Measurements from ENCODE around the gene PIEZO2. TPM values are rescaled to one million over a fixed set of nuclear protein-coding genes. Genes with fewer than 3 reads are reported as not detected.
A peak's percentile ranks its signal among the peaks of the same experiment; 100 is the strongest.
"Not testable (repeated sequence)": the region's sequence is repeated elsewhere in the genome, so short reads cannot be mapped to it uniquely, and the experiment has no call there.

The PIEZO2 gene
- total RNA-seq = 3.9 TPM

DNA sequence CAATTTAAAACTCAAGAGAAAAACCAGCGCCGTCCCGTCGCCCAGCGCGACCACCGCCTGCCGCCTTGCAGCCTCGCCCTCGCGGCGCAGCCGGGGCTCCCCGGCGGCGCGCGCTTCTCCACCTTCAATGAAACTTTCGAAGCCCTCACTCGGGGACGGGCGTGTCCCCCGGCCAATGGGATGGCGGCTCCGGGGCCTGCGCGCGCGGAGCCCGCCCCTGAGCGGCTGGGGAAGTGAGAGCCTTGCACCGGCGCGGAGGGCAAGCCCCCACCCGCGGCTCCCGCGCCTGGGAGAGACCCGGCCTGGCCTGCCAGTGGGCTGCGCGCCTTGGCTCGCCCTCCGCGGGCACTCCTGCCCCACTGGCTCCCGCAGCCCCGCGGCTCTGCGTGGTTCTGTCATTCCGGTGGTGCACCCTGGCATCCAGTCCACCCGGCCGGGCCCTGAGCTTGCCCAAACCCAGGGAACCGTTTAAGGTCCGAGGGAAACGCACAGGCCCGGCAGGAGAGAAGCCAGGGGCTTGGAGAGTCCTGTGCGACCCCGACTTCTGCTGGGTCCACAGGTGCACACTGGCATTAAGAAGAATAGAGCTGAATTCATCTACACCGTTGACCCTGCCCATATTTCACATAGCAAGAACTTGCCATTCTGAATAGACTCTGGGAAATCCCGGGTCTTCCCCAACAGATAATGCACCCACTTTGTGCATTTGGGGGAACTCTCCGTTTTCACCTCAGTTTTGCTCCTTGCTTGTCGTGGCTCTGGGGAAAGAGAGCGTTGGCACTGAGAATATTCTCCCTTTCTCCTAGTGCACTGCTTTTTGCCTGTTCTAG, at the start of gene PIEZO2:
PIEZO2 (minus strand) TSS at position 129 of the 830 bp plus-strand sequence. CDS start 981 bp downstream, outside the sequence.
- DNase-seq (ENCODE audit: low spot score) = peak; percentile 60

DNA sequence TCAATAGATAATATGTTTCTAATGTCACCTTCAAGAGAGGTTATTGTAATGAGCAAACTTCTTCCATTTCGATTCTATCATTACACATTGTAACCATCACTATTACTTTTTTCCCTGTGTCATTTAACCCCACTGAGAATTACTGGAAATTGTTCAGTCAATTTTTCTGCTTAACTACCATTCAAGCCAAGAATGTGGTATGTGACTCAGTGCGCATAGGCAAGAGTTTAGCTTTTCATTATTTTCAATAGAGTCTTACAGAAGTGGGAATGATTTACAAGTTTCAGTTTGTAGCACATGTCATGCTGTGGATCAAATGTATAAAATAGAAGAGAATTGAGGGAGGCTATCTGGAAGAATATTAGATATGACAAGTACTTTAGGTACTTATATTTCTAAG, 34.3 kb upstream of the PIEZO2 start:
- DNase-seq (ENCODE audit: low spot score) = no peak

DNA sequence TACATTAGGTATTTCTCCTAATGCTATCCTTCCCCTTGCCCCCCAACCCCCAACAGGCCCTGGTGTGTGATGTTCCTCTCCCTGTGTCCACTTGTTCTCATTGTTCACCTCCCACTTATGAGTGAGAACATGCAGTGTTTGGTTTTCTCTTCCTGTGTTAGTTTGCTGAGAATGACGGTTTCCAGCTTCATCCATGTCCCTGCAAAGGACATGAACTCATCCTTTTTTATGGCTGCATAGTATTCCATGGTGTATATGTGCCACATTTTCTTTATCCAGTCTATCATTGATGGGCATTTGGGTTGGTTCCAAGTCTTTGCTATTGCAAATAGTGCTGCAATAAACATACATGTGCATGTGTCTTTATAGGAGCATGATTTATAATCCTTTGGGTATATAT, 32.3 kb upstream of the PIEZO2 start:
- DNase-seq (ENCODE audit: low spot score) = not testable (repeated sequence)

DNA sequence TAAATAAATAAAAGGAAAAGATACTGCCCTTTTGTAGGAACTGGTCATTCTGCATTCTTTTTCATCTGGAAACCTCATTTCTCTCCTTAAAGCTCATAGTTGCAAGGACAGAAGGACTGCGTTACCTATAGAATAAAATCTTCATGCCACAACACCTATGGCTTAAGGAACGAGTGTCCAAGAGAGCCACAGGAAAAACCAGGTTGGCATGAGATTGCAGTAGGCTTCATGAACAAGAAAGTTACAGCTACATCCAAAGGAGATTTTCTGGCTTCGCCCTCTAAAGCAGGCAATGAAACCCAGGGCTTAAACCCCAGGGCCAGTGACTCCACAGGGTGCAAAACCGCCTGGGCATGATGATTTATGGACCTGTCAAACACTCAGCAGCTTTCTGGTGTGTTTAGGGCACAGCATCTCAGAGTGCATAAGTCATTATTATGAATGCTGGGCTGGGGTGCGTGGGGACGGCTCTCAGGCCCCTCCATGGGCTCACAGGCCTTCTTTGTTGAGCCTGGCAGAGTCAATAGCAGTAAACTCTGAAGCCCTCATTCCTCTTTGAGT, 30.7 kb upstream of the PIEZO2 start:
- DNase-seq (ENCODE audit: low spot score) = no peak

DNA sequence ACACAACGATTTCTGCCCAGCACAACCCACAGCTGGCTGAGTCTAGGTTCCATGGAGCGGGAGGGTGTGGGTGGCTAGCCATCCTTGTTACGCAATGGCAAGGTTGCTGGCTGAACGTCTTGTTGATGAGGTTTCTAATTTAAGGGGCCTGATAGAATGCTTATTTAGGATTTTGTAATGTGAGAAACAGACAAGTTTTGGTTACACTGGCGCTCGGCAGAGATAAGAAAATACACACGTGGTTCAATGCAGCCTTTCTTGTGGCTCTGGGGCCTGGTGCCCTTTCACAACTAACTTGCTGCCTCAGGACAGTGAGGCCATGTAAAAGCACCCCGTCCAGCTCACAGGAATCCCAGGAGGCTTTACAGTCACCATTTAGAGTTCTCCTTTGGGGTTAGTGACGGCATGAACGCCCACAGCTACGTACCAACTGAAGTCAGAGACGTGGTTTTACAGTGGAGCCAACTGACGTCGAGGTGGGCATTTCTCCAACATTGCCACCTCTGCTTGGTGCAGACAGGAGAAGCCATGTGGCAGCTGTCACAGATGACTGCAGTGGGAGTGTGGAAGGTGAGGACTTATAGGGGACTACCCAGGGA, 29.7 kb upstream of the PIEZO2 start:
- no peak for DNase-seq (ENCODE audit: low spot score)

DNA sequence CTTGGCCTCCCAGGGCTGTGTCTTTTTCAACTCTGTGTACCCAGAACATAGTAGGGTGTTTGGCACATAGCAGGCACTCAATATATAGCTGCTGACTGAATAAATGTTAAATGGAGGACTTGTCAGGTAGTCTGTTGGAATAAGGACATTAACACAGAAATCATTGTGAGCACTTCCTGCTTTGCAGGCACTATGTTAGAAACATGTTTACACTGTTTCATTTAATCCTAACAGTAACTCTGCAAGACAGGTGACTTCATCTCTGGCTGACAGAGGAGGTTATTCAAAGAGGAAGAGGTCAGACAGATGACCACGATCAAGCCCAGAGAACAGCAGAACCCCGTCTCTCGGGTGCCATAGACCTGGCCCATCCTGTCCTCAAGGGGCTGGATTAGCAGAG, 28.0 kb upstream of the PIEZO2 start:
- DNase-seq (ENCODE audit: low spot score) = no peak

DNA sequence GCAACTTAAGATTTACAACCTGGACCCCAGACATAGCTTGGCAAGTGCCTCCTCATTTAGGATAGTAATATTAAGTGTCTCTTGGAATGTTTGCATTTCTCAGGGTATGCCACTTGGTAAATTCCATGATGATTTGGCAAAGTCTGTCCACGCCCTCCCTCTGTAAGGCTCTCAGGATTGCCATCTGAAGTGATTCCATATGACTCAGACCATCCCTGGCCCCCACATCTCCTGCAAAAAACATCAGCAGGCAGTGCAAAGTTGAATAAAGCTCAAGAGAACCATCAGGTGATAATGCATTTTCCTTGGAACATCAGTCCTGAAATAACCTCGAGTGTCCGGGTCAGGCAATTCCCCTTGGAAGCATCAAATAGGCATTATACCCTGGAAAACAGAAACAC, 27.1 kb upstream of the PIEZO2 start:
- DNase-seq (ENCODE audit: low spot score) = no peak

DNA sequence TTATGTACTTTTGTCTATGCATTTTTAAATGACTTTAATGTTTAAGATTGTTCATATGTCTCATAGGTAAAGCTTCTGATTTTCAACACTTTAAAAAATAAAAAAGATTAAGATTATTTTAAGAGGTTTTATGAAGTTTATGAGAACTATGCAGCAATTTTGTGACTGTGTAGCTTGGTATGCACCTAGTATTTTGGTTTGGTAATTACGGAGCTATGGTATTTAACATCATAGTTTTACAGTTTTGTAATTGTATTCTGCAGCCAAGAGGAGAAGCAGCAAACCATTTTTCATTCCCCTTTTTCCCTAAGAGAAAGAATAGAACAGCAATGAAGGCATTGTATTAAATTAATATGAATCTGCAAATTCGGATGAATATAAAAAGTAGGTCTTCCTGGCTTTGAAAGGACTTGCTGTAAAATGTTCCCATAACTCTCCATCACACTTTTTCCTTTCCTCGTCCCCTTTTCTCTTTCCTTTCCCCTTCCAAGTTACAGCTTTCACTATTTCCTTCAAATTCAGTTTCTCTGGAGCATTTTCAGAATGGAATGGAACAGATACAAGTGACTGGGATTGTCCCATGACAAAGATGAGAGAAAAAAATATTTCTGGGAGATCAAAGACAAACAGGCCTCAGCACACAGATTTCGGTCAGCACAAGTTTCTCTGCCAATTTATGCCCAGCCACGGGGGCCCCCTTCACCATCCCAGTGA, 26.1 kb upstream of the PIEZO2 start:
- no peak for DNase-seq (ENCODE audit: low spot score)

DNA sequence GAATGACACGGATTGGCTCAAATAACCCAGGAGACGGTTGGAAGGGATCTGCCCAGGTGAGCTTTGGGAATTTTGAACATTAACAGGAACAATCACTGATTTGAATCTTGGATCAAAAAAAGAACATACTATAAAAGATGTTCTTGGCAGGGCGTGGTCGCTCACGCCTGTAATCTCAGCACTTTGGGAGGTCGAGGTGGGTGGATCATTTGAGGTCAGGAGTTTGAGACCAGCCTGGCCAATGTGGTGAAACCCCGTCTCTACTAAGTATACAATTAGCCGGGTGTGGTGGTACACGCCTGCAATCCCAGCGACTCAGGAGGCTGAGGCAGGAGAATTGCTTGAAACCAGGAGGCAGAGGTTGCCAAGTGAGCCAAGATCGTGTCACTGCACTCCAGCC, 24.8 kb upstream of the PIEZO2 start:
- not testable (repeated sequence) for DNase-seq (ENCODE audit: low spot score)

DNA sequence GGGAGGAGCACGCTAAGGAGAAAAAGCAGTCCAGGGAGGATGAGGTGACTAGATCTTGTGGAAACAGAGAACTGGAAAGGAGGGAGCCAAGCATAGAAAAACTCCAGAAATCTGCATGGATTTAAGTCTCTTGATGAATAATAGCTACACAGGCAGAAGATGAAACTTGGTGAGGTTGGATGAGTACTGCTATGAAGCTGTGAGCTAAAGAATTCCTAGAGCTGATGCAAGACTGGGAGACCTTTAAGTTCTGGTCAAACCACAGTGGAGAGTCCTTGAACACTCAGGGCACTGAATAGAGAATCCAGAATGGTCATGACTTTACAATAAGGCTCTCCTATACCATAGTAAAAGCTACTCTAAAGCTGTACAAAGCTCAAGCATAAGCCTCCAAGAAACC, 18.4 kb upstream of the PIEZO2 start:
- no peak for DNase-seq (ENCODE audit: low spot score)

DNA sequence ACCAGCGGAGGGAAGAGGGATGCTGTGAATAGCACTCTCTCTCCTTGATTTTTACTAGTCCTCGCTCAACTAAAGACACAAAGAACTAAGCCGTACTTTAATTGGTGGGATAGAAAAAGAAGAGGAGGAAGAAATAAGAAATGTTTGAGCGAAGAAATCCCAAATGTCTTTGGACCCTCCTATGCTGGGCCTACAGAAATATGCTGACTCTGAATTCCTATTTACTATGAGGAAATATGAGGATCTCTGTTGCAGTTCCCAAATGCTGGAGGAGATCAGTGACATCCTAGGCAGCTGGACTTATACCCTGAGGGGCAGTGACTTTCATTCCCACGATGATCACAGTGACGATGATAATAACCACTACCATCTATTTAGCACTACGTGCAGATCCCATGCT, 16.6 kb upstream of the PIEZO2 start:
- DNase-seq (ENCODE audit: low spot score) = no peak

DNA sequence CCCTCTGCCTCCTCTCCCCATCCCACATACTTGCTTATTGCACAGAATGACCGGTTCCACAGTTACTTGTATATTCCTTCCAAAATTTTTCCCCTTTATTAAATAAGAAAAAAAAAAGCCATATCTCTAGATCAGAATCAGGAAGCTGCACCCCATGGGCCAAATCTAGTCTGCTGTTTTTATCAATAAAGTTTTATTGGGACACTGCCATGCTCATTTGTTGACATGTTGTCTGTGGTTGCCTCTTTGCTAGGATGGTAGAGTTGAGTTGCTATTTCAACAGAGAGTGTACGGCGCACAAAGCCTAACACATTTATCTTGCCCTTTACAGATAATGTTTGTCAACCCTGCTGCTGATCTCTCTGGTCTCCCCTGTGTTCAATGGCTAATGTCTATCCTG, 15.8 kb upstream of the PIEZO2 start:
- no peak for DNase-seq (ENCODE audit: low spot score)

DNA sequence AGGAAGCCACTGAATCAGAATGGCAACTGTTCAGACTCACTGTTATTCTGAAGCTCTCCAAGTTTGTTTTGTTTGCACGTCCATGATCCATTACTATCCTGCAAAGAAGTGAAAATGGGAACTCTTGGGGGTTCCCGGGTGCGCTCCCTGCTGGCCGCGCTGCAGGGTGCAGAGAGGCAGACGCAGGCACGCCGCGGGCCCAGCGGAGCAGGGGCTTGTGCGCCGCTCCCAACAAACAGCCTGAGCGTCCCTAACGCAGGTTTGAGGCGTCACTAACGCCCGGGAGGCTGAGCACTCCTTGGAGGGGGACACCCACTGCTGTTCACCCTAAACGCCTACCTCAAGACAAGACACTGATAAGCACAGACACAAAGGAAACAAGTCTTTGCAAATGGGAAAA, 14.3 kb upstream of the PIEZO2 start:
- DNase-seq (ENCODE audit: low spot score) = no peak

DNA sequence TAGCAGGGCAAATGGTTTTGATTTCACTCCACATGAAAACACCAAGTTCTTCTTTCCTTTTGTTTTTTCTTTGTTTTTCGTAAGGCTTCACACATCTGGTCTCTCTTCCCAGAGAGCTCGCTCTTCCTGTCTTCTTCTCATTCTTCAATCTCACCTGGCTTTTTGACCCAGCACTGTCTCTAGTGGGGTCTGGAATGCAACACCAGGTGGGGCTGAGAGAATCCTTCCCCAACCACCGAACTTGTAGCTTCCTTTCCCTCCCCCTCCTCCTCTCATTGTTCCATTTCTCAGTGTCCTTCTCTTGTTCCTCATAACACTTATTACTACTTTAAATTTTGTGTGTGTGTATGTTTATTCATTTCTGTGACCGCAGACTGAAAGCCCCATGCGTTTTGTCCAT, 13.5 kb upstream of the PIEZO2 start:
- no peak for DNase-seq (ENCODE audit: low spot score)

DNA sequence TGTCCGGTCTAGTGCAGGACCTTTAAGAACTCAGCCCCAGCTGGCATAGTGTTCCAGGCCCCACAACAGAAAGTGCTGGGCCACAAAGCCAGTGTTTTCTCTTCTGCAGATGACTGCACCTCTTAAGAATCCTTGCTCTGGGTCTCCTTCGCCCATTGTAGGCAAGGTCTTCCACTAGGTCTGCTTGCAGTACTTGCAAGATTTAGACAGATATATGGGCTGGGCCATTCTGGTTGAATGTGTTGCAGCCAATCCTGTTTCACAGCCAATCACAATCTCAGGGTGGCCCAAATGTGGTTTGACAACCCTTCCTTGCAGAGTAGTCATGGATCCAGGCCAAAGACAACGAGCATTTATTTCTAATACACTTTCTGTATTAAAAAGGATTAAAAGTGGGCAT, 13.1 kb upstream of the PIEZO2 start:
- DNase-seq (ENCODE audit: low spot score) = no peak

DNA sequence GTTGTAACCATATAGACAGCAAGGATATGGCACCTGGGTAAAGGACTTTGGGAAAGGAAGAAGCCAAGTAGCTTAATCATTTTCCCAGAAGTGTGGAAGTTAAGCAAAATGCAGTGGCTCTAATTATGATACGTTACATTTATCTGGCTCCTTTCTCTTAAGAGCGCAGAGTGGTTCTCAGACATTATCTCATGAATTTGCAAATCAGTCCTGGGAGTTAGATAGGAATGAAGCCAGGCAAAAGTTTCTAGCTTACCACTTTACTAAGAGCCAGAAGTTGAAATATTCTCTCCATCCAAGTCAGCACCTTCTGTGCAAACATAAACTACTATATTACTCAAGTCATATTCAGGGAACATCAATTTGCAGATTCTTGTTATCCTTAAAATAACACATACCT, 10.9 kb upstream of the PIEZO2 start:
- DNase-seq (ENCODE audit: low spot score) = no peak

DNA sequence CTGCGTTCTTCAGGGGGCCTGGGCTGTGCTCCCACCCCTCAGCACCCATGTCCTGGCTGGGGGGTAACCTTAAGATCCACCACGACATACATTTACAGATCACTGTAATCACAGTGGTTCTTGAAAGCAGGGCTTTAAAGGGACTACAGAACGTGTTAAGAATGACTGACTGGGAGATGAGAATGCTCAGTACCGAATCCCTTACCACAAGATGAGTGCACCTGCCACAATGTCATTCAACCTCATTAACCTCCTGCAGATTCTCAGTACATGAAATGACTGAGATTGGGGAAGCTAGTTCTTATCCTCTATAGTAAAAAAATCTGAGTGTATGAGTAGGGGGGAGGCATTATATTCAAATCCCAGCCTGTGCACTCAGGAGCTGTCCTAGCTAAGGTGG, 10.5 kb upstream of the PIEZO2 start:
- no peak for DNase-seq (ENCODE audit: low spot score)

DNA sequence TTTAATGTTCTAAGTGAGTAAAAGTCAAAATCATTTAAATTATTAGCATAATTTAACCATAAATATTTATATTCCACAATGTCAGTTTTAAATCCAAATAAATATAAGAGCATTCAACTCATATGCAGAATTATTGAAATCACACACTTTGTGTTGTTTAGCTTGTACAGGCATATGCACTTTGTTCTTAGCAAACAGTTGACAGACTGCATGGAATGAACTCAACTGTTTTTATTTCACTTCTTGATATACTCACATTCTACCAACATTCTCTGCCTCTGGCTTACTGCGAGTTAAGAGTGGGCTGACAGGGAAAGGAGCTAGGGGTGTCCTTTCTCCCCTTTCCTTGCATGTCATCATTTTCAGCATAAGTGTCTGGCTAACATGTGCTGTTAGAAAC, 7.6 kb upstream of the PIEZO2 start:
- DNase-seq (ENCODE audit: low spot score) = no peak

DNA sequence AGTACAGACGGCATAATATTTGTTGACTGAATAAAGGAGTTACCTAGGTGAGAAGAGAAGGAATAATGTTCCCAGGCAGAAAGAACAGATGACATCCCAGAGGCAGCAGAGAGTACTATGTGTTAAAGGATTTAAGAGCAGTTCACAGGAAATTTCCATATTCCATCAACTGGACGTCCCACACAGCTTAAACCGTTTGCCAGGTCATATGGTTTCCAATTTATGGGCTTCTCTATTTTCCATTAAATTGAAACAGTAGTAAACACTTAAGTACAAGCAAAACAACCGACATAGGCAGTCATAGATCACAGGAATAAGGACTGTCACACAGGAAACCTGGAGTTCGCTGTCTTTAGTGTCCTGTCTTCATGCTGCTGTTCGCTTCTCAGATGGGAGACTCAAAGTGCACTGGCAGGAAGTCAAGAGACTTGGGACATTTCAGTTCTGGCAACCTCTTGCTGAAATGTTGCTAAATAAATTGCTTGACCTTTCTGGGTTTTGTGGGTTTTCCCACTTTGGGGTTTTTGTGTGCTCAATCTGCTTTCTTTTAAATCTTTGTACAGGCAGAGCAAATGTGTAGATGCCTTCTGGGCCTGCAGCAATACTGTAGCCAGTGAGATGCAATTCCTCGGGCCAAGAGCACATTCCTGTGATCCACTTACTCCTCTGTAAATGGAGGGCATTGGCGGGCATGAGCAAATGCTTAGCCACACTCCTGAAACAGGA, 5.8 kb upstream of the PIEZO2 start:
- no peak for DNase-seq (ENCODE audit: low spot score)

DNA sequence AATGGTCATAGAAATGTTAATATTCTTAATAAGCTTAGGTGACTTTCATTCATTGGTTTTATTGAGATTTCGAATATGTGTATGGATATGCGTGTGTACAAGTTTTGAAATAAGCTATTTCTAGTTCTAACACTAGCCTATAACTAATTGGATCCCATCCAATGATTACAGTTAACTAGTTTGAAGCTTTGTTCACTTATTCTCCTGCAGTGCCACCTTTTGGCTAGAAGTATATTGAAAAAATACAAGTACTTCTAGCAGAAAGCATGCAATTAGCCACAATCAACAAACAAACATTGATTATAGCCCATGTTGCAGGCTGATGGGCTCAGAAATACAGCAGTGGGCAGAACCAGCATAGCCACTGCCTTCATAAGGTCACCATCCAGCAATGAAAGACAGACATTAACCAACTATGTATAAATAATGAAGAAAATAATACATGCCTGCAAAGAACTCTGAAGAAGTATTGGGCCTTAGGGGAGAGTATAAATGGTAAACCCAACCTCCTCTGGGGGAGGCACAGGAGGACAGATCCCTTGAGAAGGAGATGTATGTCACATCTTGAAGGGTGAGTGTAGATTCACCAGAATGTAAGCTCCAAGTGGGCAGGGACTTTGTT, 5.1 kb upstream of the PIEZO2 start:
- DNase-seq (ENCODE audit: low spot score) = no peak

DNA sequence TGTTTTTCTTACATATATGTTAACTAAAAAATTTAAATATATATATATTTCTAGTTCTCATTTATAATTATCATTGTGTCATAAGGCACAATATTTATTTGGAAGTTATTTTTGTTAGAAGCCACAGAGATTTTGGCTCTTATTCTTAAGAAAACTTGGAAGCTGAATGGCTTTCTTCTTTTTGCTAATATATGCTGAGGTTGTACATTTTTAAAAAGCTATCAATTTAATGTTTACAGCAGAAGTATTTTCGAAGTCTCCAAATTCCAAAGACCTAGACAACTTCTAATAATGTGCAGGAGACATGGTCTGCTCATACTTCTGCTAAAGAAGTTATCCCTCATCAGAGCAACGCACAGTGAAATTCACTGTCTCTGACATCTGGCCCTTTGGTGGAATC, 3.7 kb upstream of the PIEZO2 start:
- no peak for DNase-seq (ENCODE audit: low spot score)

DNA sequence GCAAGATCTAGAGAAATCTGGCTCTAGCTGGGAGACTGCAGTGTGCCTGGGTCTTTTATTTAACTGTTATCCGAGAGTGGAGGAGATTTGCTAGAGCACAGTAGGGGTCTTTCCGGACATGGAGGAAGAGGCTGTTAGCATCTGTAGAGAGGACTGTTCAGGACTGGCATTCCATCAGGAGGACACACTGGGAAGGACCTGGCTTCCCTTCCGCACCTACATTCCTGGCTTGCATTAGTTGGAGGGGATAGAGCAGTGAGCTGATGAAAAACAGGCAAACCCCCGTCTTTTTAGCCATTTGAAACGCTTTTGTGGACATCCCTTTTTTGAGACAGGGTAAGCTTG, 874 bp upstream of the PIEZO2 start:
- no peak for DNase-seq (ENCODE audit: low spot score)
